GM12801 (cell line): ENCODE results near the gene KSR2.

Experiments used
- TF ChIP-seq, protein P1 (sequence below): IDR thresholded peaks from one replicate; pipeline ENCODE4 v1.5.1; 2011; ENCODE audit warnings: control low read depth; ENCODE audit not compliant: insufficient read length; ENCODE audit errors: extremely low read depth

KSR2 gene

DNA sequence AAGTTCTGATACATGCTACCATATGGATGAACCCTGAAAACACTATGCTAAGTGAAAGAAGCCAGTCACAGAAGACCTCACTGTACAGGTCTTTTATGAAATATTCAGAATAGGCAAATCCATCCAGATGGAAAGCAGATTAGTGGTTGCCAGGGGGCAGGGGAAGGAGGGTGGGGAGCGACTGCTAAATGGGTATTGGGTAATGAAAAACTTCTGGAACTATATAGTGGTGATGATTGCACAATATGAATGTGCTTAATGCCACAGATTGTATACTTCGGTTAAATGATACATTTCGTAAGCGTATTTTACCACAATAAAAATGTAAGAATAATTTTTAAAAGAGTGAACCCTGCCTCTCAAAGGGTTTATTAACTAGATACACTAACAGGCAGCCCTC is 11.8 kb upstream of the KSR2 start:
- TF ChIP-seq, protein P1, sequence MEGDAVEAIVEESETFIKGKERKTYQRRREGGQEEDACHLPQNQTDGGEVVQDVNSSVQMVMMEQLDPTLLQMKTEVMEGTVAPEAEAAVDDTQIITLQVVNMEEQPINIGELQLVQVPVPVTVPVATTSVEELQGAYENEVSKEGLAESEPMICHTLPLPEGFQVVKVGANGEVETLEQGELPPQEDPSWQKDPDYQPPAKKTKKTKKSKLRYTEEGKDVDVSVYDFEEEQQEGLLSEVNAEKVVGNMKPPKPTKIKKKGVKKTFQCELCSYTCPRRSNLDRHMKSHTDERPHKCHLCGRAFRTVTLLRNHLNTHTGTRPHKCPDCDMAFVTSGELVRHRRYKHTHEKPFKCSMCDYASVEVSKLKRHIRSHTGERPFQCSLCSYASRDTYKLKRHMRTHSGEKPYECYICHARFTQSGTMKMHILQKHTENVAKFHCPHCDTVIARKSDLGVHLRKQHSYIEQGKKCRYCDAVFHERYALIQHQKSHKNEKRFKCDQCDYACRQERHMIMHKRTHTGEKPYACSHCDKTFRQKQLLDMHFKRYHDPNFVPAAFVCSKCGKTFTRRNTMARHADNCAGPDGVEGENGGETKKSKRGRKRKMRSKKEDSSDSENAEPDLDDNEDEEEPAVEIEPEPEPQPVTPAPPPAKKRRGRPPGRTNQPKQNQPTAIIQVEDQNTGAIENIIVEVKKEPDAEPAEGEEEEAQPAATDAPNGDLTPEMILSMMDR = no peak

DNA sequence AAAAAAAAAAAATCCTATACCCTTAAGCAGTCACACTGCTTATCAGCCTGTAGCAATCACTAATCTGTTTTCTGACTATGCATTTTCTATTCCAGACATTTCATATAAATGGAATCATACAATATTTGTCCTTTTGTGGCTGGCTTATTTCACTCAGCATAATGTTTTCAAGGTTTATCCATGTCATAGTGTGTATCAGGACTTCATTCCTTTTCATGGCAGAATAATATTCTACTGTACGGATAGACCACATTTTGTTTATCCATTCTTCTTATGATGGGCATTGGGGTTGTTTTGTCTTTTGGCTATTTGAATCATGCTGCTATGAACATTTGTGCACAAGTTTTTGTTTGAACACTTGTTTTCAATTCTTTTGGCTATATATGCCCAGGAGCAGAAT is 8.6 kb upstream of the KSR2 start:
- TF ChIP-seq, protein P1 = no peak

DNA sequence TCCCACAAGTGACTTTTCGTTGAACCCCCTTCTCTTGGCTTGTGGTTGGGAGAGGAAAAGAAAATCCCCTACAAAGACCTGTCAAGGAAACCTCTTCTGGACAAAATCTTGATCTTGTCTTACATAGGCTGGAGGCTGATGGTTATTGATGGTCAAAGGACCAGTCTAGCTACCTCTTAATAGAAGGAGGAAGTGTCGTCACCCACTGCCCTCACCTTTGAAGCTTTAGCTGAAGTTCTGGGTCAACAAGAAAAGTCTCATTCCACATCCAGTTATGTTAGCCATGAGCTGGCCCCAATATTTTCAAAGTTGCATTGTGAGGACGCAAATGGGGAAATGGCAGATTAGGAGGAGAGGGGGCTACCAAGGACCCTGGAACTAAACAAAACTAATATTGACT is 6.2 kb upstream of the KSR2 start:
- TF ChIP-seq, protein P1 = no peak

DNA sequence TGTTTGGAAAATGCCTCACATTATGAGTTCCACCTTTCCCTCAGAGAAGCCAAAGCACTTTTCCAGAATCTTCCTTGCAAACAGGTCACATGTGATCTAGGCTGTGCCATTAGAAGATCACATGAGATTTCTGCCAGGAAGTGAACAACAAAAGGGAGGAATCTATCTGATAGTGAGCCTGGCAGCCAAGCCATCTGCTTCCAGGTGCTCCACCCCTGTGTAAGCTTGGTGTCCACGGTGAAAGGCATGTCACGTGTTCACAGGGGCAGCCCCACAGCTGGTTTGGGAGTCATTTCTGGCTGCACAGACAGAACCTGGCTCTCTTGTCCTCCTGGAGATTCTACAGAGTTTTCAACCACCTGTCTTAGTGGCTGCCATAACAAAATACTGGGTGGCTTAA is 3.5 kb upstream of the KSR2 start:
- TF ChIP-seq, protein P1 = no peak

DNA sequence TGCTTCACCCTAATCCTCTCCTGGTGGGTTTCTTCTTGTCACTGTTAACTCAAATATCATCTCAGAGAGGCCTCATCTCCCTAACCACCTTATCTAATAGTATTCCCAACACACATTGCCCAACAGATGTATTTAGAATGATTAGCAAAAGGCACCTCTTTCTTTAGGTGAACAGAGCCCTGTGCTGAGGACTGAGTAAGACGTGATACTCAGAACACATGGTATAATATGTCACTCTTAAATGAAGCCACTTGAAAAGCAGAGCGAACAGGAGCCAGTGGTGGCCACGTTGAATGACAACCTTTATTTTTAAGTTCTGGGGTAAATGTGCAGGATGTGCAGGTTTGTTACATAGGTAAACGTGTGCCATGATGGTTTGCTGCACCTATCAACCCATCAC is 1.5 kb upstream of the KSR2 start:
- TF ChIP-seq, protein P1 = no peak

DNA sequence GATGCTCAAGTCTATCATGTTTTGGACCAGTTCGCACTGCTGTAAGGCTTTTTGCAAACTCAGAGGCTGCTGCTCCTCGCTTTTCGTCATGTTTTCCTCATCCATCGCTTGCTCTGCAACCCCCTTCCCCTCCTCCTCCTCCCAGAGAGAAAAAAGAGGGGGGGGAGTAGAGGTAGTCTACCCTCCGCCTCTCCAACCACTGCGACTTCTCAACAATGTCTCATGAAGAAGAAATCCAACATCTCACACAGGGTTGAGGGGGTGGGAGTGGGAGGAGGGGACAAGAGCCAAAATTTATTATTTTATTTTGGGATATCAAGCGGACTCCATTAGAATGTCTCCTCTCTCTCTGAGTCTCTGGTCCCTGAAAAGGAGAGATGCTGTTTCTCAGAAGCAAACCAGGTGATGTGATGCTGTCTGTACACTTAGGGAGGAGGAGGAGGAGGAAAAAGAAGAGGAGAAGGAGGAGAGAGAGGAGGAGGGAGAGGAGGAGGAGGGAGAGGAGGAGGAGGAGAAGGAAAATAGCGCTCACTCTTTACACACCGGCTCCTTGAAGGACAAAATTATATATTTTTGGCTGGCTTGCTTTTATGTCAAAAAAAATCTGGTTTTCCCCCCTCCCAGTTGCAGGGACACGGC is 520 bp downstream of the KSR2 start:
- TF ChIP-seq, protein P1 = no peak

DNA sequence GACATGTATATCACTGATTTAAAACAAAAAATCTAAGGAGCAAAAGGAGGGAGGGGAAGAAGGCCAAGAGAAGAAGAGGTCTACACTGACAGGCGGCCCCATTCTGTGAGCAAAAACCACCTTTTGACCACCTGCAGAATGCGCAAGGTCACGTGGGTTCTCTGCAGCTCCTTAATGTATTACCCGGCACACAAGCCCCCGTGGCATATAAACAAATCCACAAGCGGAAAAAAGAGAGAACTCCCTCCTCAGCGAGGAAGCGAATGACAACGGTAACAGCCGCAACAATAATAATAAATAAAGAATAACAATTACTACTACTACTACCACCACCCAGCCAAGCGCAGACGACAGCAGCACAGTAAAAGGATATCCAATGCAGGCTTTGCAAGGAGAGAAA is 1.3 kb downstream of the KSR2 start:
- TF ChIP-seq, protein P1 = no peak
